ENCODE data around the gene PLXDC1. TPM values are rescaled to one million over a fixed set of nuclear protein-coding genes. Genes with fewer than 3 reads are reported as not detected.

PLXDC1 gene
- total and polyA plus RNA-seq, 7 experiments from 2014 or later, result 2.3 to 55.7 (median 30.8) TPM

DNA sequence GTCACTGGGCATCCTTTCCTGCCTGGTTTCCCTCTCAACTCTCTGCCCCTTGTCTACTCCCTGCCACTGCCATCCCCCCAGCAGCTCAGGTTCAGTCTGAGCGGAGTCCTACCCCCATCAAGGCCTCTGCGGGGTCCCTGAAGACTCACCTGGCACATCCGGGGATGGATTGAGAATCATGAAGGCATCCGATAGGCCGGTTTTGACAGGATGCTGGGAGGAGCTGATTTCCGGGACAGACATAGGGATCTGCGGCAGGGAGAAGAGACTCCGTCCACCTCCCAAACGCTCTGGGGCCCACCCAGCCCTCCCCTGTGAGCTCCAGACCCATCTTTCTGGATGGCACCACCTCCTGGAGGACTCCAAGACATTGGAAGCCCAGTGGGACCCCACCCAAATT, 45.7 kb downstream of the PLXDC1 start:
- Histone ChIP-seq H3K27me3 (ENCODE audit: control insufficient read depth in 2 of 2, insufficient read depth in 2 of 2, low read length in 2 of 2) (no peaks in the 10 kb centered on the region), H3K9me3 (ENCODE audit: control insufficient read depth in 2 of 3, low read length in 3 of 3) (no peaks in the 10 kb centered on the region), H3K36me3 (ENCODE audit: control insufficient read depth in 2 of 3, insufficient read depth in 3 of 3, low read length in 3 of 3) (peaks cover 0 to 8% (median 0%) of the 10 kb centered on the region in 3 experiments), H3K4me3 (ENCODE audit: low read length) (no peak overlapping the region), H3K4me1 (ENCODE audit: control insufficient read depth in 2 of 2, insufficient read depth in 2 of 2, low read length in 2 of 2) (peaks cover 0 to 21% of the 10 kb centered on the region in 2 donors), H3K27ac (ENCODE audit: low read depth, low read length) (no peak overlapping the region)
- ATAC-seq (no peak), DNase-seq (no peak)
- Mint-ChIP-seq H3K36me3 (peaks cover 0 to 16% (median 0%) of the 10 kb centered on the region in 5 donors), H3K27ac (peak overlapping the region in 1 of 9 donors; percentile 63), H3K9me3 (no peaks in the 10 kb centered on the region), H3K4me1 (peaks cover 2 to 35% (median 27%) of the 10 kb centered on the region in 7 donors), H3K4me3 (no peak overlapping the region), H3K27me3 (no peaks in the 10 kb centered on the region)
- ChIA-PET CTCF (no interaction called here), POLR2A (interaction anchor here (1.6 kb wide), 1 partner anchor 15 kb away, joined by 4 read pairs; no protein-coding TSS in a partner anchor)
- intact Hi-C loops (cut with micrococcal nuclease), result no loop called here

DNA sequence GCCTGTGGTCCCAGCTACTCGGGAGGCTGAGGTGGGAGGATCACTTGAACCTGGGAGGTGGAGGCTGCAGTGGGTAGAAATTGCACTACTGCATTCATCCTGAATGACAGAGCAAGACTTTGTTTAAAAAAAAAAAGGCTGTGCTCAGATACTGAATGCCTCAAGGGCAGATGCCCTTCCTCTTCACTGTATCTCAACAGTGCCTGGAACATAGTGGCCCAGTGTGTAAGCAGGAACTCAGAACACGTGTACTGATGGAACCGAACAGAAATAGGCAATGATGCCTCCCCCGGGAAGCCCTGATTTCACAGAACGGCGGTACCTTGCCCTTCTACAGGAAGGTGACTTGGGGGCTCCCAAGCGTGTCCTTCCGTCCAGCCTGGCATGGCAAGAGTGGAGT, 46.8 kb downstream of the PLXDC1 start:
- Histone ChIP-seq H3K4me3 (ENCODE audit: low read length) (no peak overlapping the region), H3K36me3 (ENCODE audit: control insufficient read depth in 2 of 3, insufficient read depth in 3 of 3, low read length in 3 of 3) (peaks cover 0 to 8% (median 0%) of the 10 kb centered on the region in 3 experiments), H3K9me3 (ENCODE audit: control insufficient read depth in 2 of 3, low read length in 3 of 3) (no peaks in the 10 kb centered on the region), H3K27ac (ENCODE audit: low read depth, low read length) (no peak overlapping the region), H3K4me1 (ENCODE audit: control insufficient read depth in 2 of 2, insufficient read depth in 2 of 2, low read length in 2 of 2) (peaks cover 0 to 28% of the 10 kb centered on the region in 2 donors), H3K27me3 (ENCODE audit: control insufficient read depth in 2 of 2, insufficient read depth in 2 of 2, low read length in 2 of 2) (no peaks in the 10 kb centered on the region)
- Mint-ChIP-seq H3K4me3 (no peak overlapping the region), H3K27ac (peak overlapping the region in 2 of 9 donors; percentile 41 to 67), H3K4me1 (peaks cover 2 to 43% (median 30%) of the 10 kb centered on the region in 7 donors), H3K9me3 (no peaks in the 10 kb centered on the region), H3K36me3 (peaks cover 0 to 16% (median 0%) of the 10 kb centered on the region in 5 donors), H3K27me3 (no peaks in the 10 kb centered on the region)
- no peak for ATAC-seq
- intact Hi-C loops (cut with micrococcal nuclease), result no loop called here
- ChIA-PET POLR2A (interaction anchor here (0.6 kb wide), 1 partner anchor 32 kb away, joined by 5 read pairs; no protein-coding TSS in a partner anchor), CTCF (no interaction called here)
- DNase-seq, result no peak

DNA sequence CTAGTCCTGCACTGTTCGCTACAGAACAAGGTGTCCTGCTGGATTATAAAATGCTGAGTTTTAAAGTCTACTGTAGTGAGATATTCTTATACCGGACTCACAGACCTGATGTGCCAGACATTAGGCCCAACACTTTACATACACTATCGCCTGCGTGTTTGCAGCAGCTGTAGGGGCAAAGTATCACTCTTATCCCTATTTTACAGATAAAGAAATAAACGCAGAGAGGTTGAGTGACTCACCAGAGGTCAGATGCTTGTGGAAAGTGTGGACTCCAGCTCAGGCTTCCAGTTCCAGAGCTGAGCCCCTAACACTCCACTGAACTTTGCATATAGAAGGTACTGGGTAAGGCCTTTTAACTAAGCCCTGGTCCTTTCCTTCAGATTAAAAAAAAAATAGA, 47.4 kb downstream of the PLXDC1 start:
- H3K9me3 ChIP-seq (ENCODE audit: control insufficient read depth in 2 of 3, low read length in 3 of 3), result no peaks in the 10 kb centered on the region
- H3K27me3 ChIP-seq (ENCODE audit: control insufficient read depth in 2 of 2, insufficient read depth in 2 of 2, low read length in 2 of 2), result no peaks in the 10 kb centered on the region
- peaks cover 0 to 16% (median 0%) of the 10 kb centered on the region in 5 donors for H3K36me3 Mint-ChIP-seq
- no peaks in the 10 kb centered on the region for H3K9me3 Mint-ChIP-seq
- ChIA-PET POLR2A (interaction anchor here (0.6 kb wide), 1 partner anchor 32 kb away, joined by 5 read pairs; no protein-coding TSS in a partner anchor), CTCF (interaction anchor here (0.6 kb wide), 1 partner anchor 50 kb away, joined by 3 read pairs; no protein-coding TSS in a partner anchor)
- H3K4me1 ChIP-seq (ENCODE audit: control insufficient read depth in 2 of 2, insufficient read depth in 2 of 2, low read length in 2 of 2), result peaks cover 0 to 34% of the 10 kb centered on the region in 2 donors
- peaks cover 0 to 3% (median 0%) of the 10 kb centered on the region in 5 donors for H3K27me3 Mint-ChIP-seq
- peaks cover 2 to 49% (median 37%) of the 10 kb centered on the region in 7 donors for H3K4me1 Mint-ChIP-seq
- intact Hi-C loops (cut with micrococcal nuclease), result no loop called here
- DNase-seq (no peak), ATAC-seq (no peak)
- no peak overlapping the region for H3K4me3 Mint-ChIP-seq
- H3K36me3 ChIP-seq (ENCODE audit: control insufficient read depth in 2 of 3, insufficient read depth in 3 of 3, low read length in 3 of 3), result peaks cover 0 to 8% (median 0%) of the 10 kb centered on the region in 3 experiments
- H3K27ac ChIP-seq (ENCODE audit: low read depth, low read length), result no peak overlapping the region
- H3K27ac Mint-ChIP-seq, result peak overlapping the region in 3 of 9 donors; percentile 26 to 67 (median 54)
- no peak overlapping the region for H3K4me3 ChIP-seq (ENCODE audit: low read length)

DNA sequence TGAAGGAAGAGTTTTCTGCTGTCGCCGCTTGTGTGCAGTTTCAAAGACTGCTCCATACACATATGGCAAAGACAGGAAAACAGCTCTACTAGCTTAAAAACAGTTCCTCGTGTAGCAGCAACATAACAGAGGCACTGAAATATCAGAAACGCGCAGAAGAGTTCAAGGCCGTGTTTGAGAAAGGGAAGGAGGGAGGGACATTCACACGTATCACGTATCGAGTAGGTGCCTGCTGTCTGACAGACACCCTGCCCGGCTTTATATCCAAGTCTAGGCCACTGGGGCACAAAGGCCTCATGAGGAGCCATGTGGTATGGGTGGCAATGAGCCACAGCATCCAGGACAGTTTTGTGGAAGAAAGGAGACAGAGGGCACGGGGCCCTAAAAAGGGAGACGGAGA, 50.3 kb downstream of the PLXDC1 start:
- peak in 1 of 9 donors; percentile 25 for DNase-seq
- Mint-ChIP-seq H3K4me1 (peaks cover 21 to 73% (median 62%) of the 10 kb centered on the region in 7 donors), H3K9me3 (no peaks in the 10 kb centered on the region), H3K36me3 (peaks cover 0 to 13% (median 0%) of the 10 kb centered on the region in 5 donors), H3K27me3 (peaks cover 0 to 3% (median 0%) of the 10 kb centered on the region in 5 donors), H3K4me3 (peak overlapping the region in 9 of 10 donors; percentile 44 to 78 (median 56)), H3K27ac (peak overlapping the region; percentile 21 to 97 (median 91))
- Histone ChIP-seq H3K4me1 (ENCODE audit: control insufficient read depth in 2 of 2, insufficient read depth in 2 of 2, low read length in 2 of 2) (peaks cover 12 to 58% of the 10 kb centered on the region in 2 donors), H3K4me3 (ENCODE audit: low read length) (no peak overlapping the region), H3K36me3 (ENCODE audit: control insufficient read depth in 2 of 3, insufficient read depth in 3 of 3, low read length in 3 of 3) (peaks cover 0 to 6% (median 0%) of the 10 kb centered on the region in 3 experiments), H3K9me3 (ENCODE audit: control insufficient read depth in 2 of 3, low read length in 3 of 3) (no peaks in the 10 kb centered on the region), H3K27ac (ENCODE audit: low read depth, low read length) (peak overlapping the region; percentile 20), H3K27me3 (ENCODE audit: control insufficient read depth in 2 of 2, insufficient read depth in 2 of 2, low read length in 2 of 2) (no peaks in the 10 kb centered on the region)
- ATAC-seq, result no peak
- CTCF ChIA-PET, result interaction anchor here (0.7 to 5.6 kb wide), 2 partner anchors 9 to 52 kb away, joined by 3 to 38 read pairs; partner anchors contain the start of gene PLXDC1
- POLR2A ChIA-PET, result interaction anchor here (0.8 to 3.3 kb wide), 3 partner anchors 9 to 53 kb away, joined by 3 to 23 read pairs (median 8); no protein-coding TSS in a partner anchor
- intact Hi-C loops (cut with micrococcal nuclease), result no loop called here

DNA sequence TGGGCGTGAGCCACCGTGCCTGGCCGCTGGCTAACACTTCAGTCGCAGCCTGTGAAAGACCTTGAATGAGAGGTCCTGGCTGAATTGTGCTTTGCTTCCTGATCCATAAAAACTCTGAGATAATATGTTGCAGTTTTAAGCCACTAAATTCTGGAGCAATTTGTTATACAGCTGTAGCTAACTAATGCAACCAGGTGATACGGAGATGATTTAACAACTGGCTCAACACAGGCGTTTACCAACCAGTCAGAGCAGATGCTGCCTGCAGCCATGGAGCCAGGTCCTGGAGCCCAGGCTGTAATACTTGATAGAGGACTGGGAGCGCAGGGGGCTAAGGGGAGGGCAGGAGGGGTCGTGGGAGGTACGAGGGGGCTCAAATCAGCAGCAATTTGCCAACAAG, 50.9 kb downstream of the PLXDC1 start:
- intact Hi-C loops (cut with micrococcal nuclease), result no loop called here
- peaks cover 0 to 4% (median 0%) of the 10 kb centered on the region in 3 experiments for H3K36me3 ChIP-seq (ENCODE audit: control insufficient read depth in 2 of 3, insufficient read depth in 3 of 3, low read length in 3 of 3)
- ATAC-seq, result no peak
- H3K27me3 Mint-ChIP-seq, result peaks cover 0 to 3% (median 0%) of the 10 kb centered on the region in 5 donors
- CTCF ChIA-PET, result interaction anchor here (5.6 kb wide), 1 partner anchor 52 kb away, joined by 38 read pairs; the partner anchor contains the start of gene PLXDC1
- no peaks in the 10 kb centered on the region for H3K9me3 ChIP-seq (ENCODE audit: control insufficient read depth in 2 of 3, low read length in 3 of 3)
- H3K27me3 ChIP-seq (ENCODE audit: control insufficient read depth in 2 of 2, insufficient read depth in 2 of 2, low read length in 2 of 2), result no peaks in the 10 kb centered on the region
- peaks cover 0 to 11% (median 0%) of the 10 kb centered on the region in 5 donors for H3K36me3 Mint-ChIP-seq
- peak overlapping the region in 7 of 10 donors; percentile 44 to 78 (median 56) for H3K4me3 Mint-ChIP-seq
- no peak for DNase-seq
- H3K4me1 Mint-ChIP-seq, result peaks cover 26 to 76% (median 67%) of the 10 kb centered on the region in 7 donors
- H3K27ac Mint-ChIP-seq, result peak overlapping the region in 8 of 9 donors; percentile 80 to 97 (median 92)
- no peak overlapping the region for H3K4me3 ChIP-seq (ENCODE audit: low read length)
- H3K27ac ChIP-seq (ENCODE audit: low read depth, low read length), result peak overlapping the region; percentile 20
- H3K9me3 Mint-ChIP-seq, result no peaks in the 10 kb centered on the region
- POLR2A ChIA-PET, result interaction anchor here (0.8 to 3.3 kb wide), 3 partner anchors 8 to 301 kb away, joined by 3 to 23 read pairs (median 3); no protein-coding TSS in a partner anchor
- H3K4me1 ChIP-seq (ENCODE audit: control insufficient read depth in 2 of 2, insufficient read depth in 2 of 2, low read length in 2 of 2), result peaks cover 18 to 63% of the 10 kb centered on the region in 2 donors

DNA sequence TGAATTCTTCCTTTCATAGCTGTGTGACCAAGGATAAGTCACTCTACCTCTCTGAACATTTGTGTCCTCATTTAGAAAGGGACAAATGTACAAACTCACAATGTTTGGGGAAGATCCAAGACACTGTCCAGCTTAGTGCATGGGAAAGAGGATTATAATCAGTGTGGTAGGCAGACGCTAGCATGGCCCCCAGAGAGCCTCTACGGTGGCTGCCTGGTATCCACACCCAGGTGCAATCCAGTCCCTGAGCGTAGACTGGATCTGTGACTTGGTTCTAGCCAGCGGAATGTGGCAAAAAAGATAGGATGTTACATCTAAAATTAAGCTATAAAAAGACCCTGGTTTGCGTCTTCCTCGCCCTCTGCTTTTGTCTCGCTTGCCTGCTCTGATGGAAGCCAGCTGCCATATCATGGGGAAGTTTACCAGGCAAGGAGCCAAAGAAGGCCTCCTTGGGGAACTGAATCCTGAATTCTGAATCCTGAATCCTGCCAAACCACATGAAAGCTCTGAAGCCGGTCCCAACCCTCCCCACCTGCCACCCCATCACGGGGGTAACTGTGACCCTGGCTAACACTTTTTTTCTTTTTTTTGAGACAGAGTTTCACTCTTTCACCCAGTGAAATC, 51.7 kb downstream of the PLXDC1 start:
- peak overlapping the region in 6 of 9 donors; percentile 8 to 95 (median 84) for H3K27ac Mint-ChIP-seq
- intact Hi-C loops (cut with micrococcal nuclease), result loop anchor here in 1 of 2 donors (10.0 kb wide), 1 partner anchor 225 kb away; the partner anchor contains the start of gene LASP1
- POLR2A ChIA-PET, result interaction anchor here (0.6 to 1.0 kb wide), 3 partner anchors 52 to 300 kb away, joined by 3 to 4 read pairs (median 3); partner anchors contain the start of gene PLXDC1

More for the DNA sequence above, 51.7 kb downstream of the PLXDC1 start:
- Histone ChIP-seq H3K27ac (ENCODE audit: low read depth, low read length) (no peak overlapping the region), H3K9me3 (ENCODE audit: control insufficient read depth in 2 of 3, low read length in 3 of 3) (no peaks in the 10 kb centered on the region), H3K4me3 (ENCODE audit: low read length) (no peak overlapping the region), H3K27me3 (ENCODE audit: control insufficient read depth in 2 of 2, insufficient read depth in 2 of 2, low read length in 2 of 2) (no peaks in the 10 kb centered on the region), H3K4me1 (ENCODE audit: control insufficient read depth in 2 of 2, insufficient read depth in 2 of 2, low read length in 2 of 2) (peaks cover 25 to 70% of the 10 kb centered on the region in 2 donors), H3K36me3 (ENCODE audit: control insufficient read depth in 2 of 3, insufficient read depth in 3 of 3, low read length in 3 of 3) (no peaks in the 10 kb centered on the region)
- Mint-ChIP-seq H3K9me3 (no peaks in the 10 kb centered on the region), H3K27me3 (peaks cover 0 to 3% (median 0%) of the 10 kb centered on the region in 5 donors), H3K4me1 (peaks cover 32 to 81% (median 75%) of the 10 kb centered on the region in 7 donors), H3K4me3 (peak overlapping the region in 1 of 10 donors; percentile 48), H3K36me3 (peaks cover 0 to 5% (median 0%) of the 10 kb centered on the region in 5 donors)
- ATAC-seq, result no peak
- CTCF ChIA-PET, result interaction anchor here (0.6 to 5.6 kb wide), 4 partner anchors 10 to 68 kb away, joined by 3 to 38 read pairs (median 4); partner anchors contain the start of gene PLXDC1
- DNase-seq, result no peak
